HUES64 (cell line): Measurements from ENCODE around the gene XDH.

Experiments
- H3K27ac ChIP-seq: 2 replicates; pipeline ENCODE4 v1.7.0; 2013; ENCODE audit warnings: low read depth, low read length, inconsistent platforms
- H3K27me3 ChIP-seq: 2 replicates; pipeline ENCODE4 v1.6.1; 2013; ENCODE audit warnings: mild to moderate bottlenecking, low read length; ENCODE audit not compliant: insufficient read depth
- H3K36me3 ChIP-seq: 2 replicates; pipeline ENCODE4 v1.6.1; 2013; ENCODE audit warnings: mild to moderate bottlenecking, low read length; ENCODE audit not compliant: insufficient read depth
- H3K4me1 ChIP-seq: 2 replicates; pipeline ENCODE4 v1.6.1; 2013; ENCODE audit warnings: mild to moderate bottlenecking, low read length, moderate library complexity; ENCODE audit not compliant: insufficient read depth
- H3K4me3 ChIP-seq: 2 replicates; pipeline ENCODE4 v1.5.1; 2013; ENCODE audit warnings: mild to moderate bottlenecking, low read length, moderate library complexity
- H3K9ac ChIP-seq: 2 replicates; pipeline ENCODE4 v1.6.1; 2013; ENCODE audit warnings: mild to moderate bottlenecking, low read depth, low read length
- H3K9me3 ChIP-seq: 2 replicates; pipeline ENCODE4 v1.6.1; 2013; ENCODE audit warnings: low read depth, low read length; ENCODE audit not compliant: insufficient read depth
- WGBS: fragments of 150-250, 120-280 bp; methylation state at CpG from one replicate; pipeline ENCODE4 v1.1.7; 2013; ENCODE audit warnings: missing lambda C conversion rate; 5-methylcytosine and 5-hydroxymethylcytosine counted together

Gene XDH

GRCh38 chr2:31426096-31426495 lies 11.6 kb upstream of the XDH start:
- H3K27ac ChIP-seq, result no peak overlapping the region
- H3K36me3 ChIP-seq, result no peaks in the 10 kb centered on the region
- no peaks in the 10 kb centered on the region for H3K27me3 ChIP-seq
- no peak overlapping the region for H3K4me3 ChIP-seq
- no peaks in the 10 kb centered on the region for H3K9me3 ChIP-seq
- H3K4me1 ChIP-seq, result no peaks in the 10 kb centered on the region
- H3K9ac ChIP-seq, result no peak overlapping the region
- WGBS, result 96% methylated on average over 8 of the region's 8 CpGs

GRCh38 chr2:31421634-31422033 lies 7.1 kb upstream of the XDH start:
- Histone ChIP-seq H3K4me3 (no peak overlapping the region), H3K9ac (no peak overlapping the region), H3K27me3 (no peaks in the 10 kb centered on the region), H3K4me1 (no peaks in the 10 kb centered on the region), H3K36me3 (no peaks in the 10 kb centered on the region), H3K27ac (no peak overlapping the region), H3K9me3 (no peaks in the 10 kb centered on the region)
- 98% methylated on average over 3 of the region's 3 CpGs for WGBS

- H3K9me3 ChIP-seq, result no peaks in the 10 kb centered on the region
- H3K27ac ChIP-seq, result no peak overlapping the region
- no peak overlapping the region for H3K9ac ChIP-seq
- 86% methylated on average over 1 of the region's 1 CpG for WGBS
- H3K4me3 ChIP-seq, result no peak overlapping the region
- no peaks in the 10 kb centered on the region for H3K36me3 ChIP-seq
- no peaks in the 10 kb centered on the region for H3K27me3 ChIP-seq
- H3K4me1 ChIP-seq, result no peaks in the 10 kb centered on the region
Observed at GRCh38 chr2:31420936-31421335, 6.4 kb upstream of the XDH start.

- no peaks in the 10 kb centered on the region for H3K4me1 ChIP-seq
- no peaks in the 10 kb centered on the region for H3K9me3 ChIP-seq
- H3K9ac ChIP-seq, result no peak overlapping the region
- no peak overlapping the region for H3K4me3 ChIP-seq
- no peak overlapping the region for H3K27ac ChIP-seq
- no peaks in the 10 kb centered on the region for H3K27me3 ChIP-seq
- no peaks in the 10 kb centered on the region for H3K36me3 ChIP-seq
Observed at GRCh38 chr2:31419386-31419785, 4.8 kb upstream of the XDH start.

- WGBS, result 92% methylated on average over 2 of the region's 2 CpGs
- H3K36me3 ChIP-seq, result no peaks in the 10 kb centered on the region
- no peak overlapping the region for H3K4me3 ChIP-seq
- no peaks in the 10 kb centered on the region for H3K27me3 ChIP-seq
- no peaks in the 10 kb centered on the region for H3K4me1 ChIP-seq
- no peak overlapping the region for H3K9ac ChIP-seq
- H3K27ac ChIP-seq, result no peak overlapping the region
- H3K9me3 ChIP-seq, result no peaks in the 10 kb centered on the region
Observed at GRCh38 chr2:31415421-31415820, 879 bp upstream of the XDH start.

GRCh38 chr2:31413862-31414550 lies 536 bp downstream of the XDH start:
- H3K9ac ChIP-seq, result no peak overlapping the region
- no peaks in the 10 kb centered on the region for H3K9me3 ChIP-seq
- H3K4me1 ChIP-seq, result no peaks in the 10 kb centered on the region
- WGBS, result 81% methylated on average over 3 of the region's 5 CpGs
- H3K4me3 ChIP-seq, result no peak overlapping the region
- no peaks in the 10 kb centered on the region for H3K27me3 ChIP-seq
- no peak overlapping the region for H3K27ac ChIP-seq
- no peaks in the 10 kb centered on the region for H3K36me3 ChIP-seq

- H3K4me3 ChIP-seq, result no peak overlapping the region
- H3K27me3 ChIP-seq, result no peaks in the 10 kb centered on the region
- no peaks in the 10 kb centered on the region for H3K36me3 ChIP-seq
- no peak overlapping the region for H3K27ac ChIP-seq
- no peaks in the 10 kb centered on the region for H3K9me3 ChIP-seq
- no peak overlapping the region for H3K9ac ChIP-seq
- WGBS, result no CpG with 5 or more reads among the region's 1 CpG
- no peaks in the 10 kb centered on the region for H3K4me1 ChIP-seq
Observed at GRCh38 chr2:31413025-31413424, 1.5 kb downstream of the XDH start.

GRCh38 chr2:31411771-31412170 lies 2.8 kb downstream of the XDH start:
- H3K36me3 ChIP-seq, result no peaks in the 10 kb centered on the region
- no peak overlapping the region for H3K27ac ChIP-seq
- H3K9me3 ChIP-seq, result no peaks in the 10 kb centered on the region
- H3K27me3 ChIP-seq, result no peaks in the 10 kb centered on the region
- H3K9ac ChIP-seq, result no peak overlapping the region
- no peak overlapping the region for H3K4me3 ChIP-seq
- 86% methylated on average over 2 of the region's 2 CpGs for WGBS
- H3K4me1 ChIP-seq, result no peaks in the 10 kb centered on the region

GRCh38 chr2:31406593-31407385 lies 7.8 kb downstream of the XDH start:
- no peak overlapping the region for H3K27ac ChIP-seq
- H3K9me3 ChIP-seq, result no peaks in the 10 kb centered on the region
- 95% methylated on average over 6 of the region's 10 CpGs for WGBS
- H3K36me3 ChIP-seq, result no peaks in the 10 kb centered on the region
- H3K27me3 ChIP-seq, result no peaks in the 10 kb centered on the region
- no peak overlapping the region for H3K9ac ChIP-seq
- H3K4me1 ChIP-seq, result peaks cover 10% of the 10 kb centered on the region; the same call in 1 of the 2 replicates
- H3K4me3 ChIP-seq, result no peak overlapping the region

- Histone ChIP-seq H3K36me3 (no peaks in the 10 kb centered on the region), H3K9me3 (no peaks in the 10 kb centered on the region), H3K4me3 (no peak overlapping the region), H3K27me3 (no peaks in the 10 kb centered on the region), H3K27ac (no peak overlapping the region), H3K9ac (no peak overlapping the region), H3K4me1 (peaks cover 21% of the 10 kb centered on the region)
- 95% methylated on average over 4 of the region's 4 CpGs for WGBS
Observed at GRCh38 chr2:31404827-31405226, 9.7 kb downstream of the XDH start.

- H3K9ac ChIP-seq, result no peak overlapping the region
- no peak overlapping the region for H3K4me3 ChIP-seq
- H3K27ac ChIP-seq, result no peak overlapping the region
- peaks cover 21% of the 10 kb centered on the region for H3K4me1 ChIP-seq
- no peaks in the 10 kb centered on the region for H3K9me3 ChIP-seq
- whole genome bisulfite sequencing, result 91% methylated on average over 1 of the region's 1 CpG
- no peaks in the 10 kb centered on the region for H3K36me3 ChIP-seq
- H3K27me3 ChIP-seq, result no peaks in the 10 kb centered on the region
Observed at GRCh38 chr2:31404302-31404701, 10.2 kb downstream of the XDH start.
